ENCODE measurements around the gene WDPCP. TPM values are rescaled to one million over a fixed set of nuclear protein-coding genes. Genes with fewer than 3 reads are reported as not detected.

WDPCP gene
- total and polyA plus RNA-seq, 2 of the 8 experiments (the other 6 are each of a cell fraction or from before 2014, with no cell fraction given), result 9.3 to 25.8 TPM

GRCh38 chr2:63553049-63553448 is 35.2 kb downstream of the WDPCP start:
- H3K27me3 ChIP-seq (replicated peaks in 1 of 4; ENCODE audit: control insufficient read depth in 3 of 4, extremely low read depth in 1 of 4, insufficient read depth in 3 of 4, low read length in 3 of 4), result no peaks in the 10 kb centered on the region
- no peak overlapping the region for H2BK120ac ChIP-seq (replicated peaks; ENCODE audit: low read depth, low read length)
- WGBS, 2 experiments (ENCODE audit: extremely low coverage in 1 of 2, insufficient coverage in 1 of 2, insufficient read length in 1 of 2, insufficient replicate concordance in 2 of 2, low coverage in 1 of 2, low lambda C conversion rate in 2 of 2, missing lambda C conversion rate in 1 of 2), result 89% methylated on average over 4 of the region's 4 CpGs; no CpG with 5 or more reads in 1 of the 2 experiments
- H2BK15ac ChIP-seq (ENCODE audit: low read length), result no peak overlapping the region
- no peak overlapping the region for H2AK5ac ChIP-seq (ENCODE audit: low read depth, low read length)
- no peak overlapping the region for H2AFZ ChIP-seq (ENCODE audit: low read length)
- no peak overlapping the region for H3K4me3 ChIP-seq (ENCODE audit: extremely low read depth in 1 of 4, insufficient read depth in 2 of 4, low read depth in 3 of 4, low read length in 4 of 4)
- no peak overlapping the region for H2BK20ac ChIP-seq (ENCODE audit: low read length)
- no peak for TF ChIP-seq RFX5 (IDR thresholded peaks at IDR 0.05; ENCODE audit: borderline replicate concordance, low read depth, low read length)
- no peak for TF ChIP-seq SIX5 (IDR thresholded peaks at IDR 0.05; ENCODE audit: low read depth, low read length)
- TF ChIP-seq HDAC6 (IDR thresholded peaks at IDR 0.05; ENCODE audit: low read depth, low read length), result no peak
- TF ChIP-seq SP2 (IDR thresholded peaks at IDR 0.05; ENCODE audit: low read length), result no peak
- TF ChIP-seq SUZ12 (IDR thresholded peaks at IDR 0.05; ENCODE audit: low read length), result no peak
- no peak for TF ChIP-seq EP300 (IDR thresholded peaks at IDR 0.05; ENCODE audit: borderline replicate concordance in 1 of 2, low read depth in 2 of 2, low read length in 2 of 2)
- TF ChIP-seq, protein P1, sequence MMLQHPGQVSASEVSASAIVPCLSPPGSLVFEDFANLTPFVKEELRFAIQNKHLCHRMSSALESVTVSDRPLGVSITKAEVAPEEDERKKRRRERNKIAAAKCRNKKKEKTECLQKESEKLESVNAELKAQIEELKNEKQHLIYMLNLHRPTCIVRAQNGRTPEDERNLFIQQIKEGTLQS (IDR thresholded peaks at IDR 0.05; ENCODE audit: insufficient read depth, low read depth, low read length), result no peak
- FAIRE-seq, result peak; percentile 19
- no peak overlapping the region for H3K23ac ChIP-seq (ENCODE audit: insufficient read length)
- H3K56ac ChIP-seq (replicated peaks; ENCODE audit: insufficient read length, low read depth, low read length), result no peak overlapping the region
- H3K18ac ChIP-seq (ENCODE audit: extremely low read depth, low read length), result no peak overlapping the region
- H3K4me1 ChIP-seq (replicated peaks in 1 of 4; ENCODE audit: control insufficient read depth in 3 of 4, insufficient read depth in 4 of 4, low read length in 3 of 4), result peaks cover 0 to 4% (median 0%) of the 10 kb centered on the region in 4 experiments; a peak in 1 of 7 replicates
- no peak overlapping the region for H4K91ac ChIP-seq (replicated peaks; ENCODE audit: insufficient read length, low read length)
- H3K14ac ChIP-seq (ENCODE audit: insufficient read length), result no peak overlapping the region
- H4K8ac ChIP-seq (ENCODE audit: extremely low read depth, insufficient read depth, low read length), result no peak overlapping the region
- no peak overlapping the region for H3K27ac ChIP-seq (ENCODE audit: low read depth, low read length)
- no peaks in the 10 kb centered on the region for H3K79me1 ChIP-seq (ENCODE audit: low read depth, low read length)
- no peak overlapping the region for H4K5ac ChIP-seq (ENCODE audit: insufficient read length, low read depth, low read length)
- H2BK5ac ChIP-seq (ENCODE audit: low read depth, low read length), result no peak overlapping the region
- no peaks in the 10 kb centered on the region; the same call in 1 of the 2 replicates for H3K23me2 ChIP-seq (ENCODE audit: low read depth, low read length)
- DNase-seq (ENCODE audit: low read depth in 1 of 2, low spot score in 2 of 2), result no peak
- no peaks in the 10 kb centered on the region for H4K20me1 ChIP-seq (replicated peaks in 1 of 2; ENCODE audit: control insufficient read depth in 1 of 2, insufficient read depth in 2 of 2, low read length in 2 of 2)
- H2BK12ac ChIP-seq (ENCODE audit: low read depth, low read length), result no peak overlapping the region
- no peak overlapping the region for H3K4me2 ChIP-seq (ENCODE audit: insufficient read depth in 1 of 2, low read depth in 2 of 2, low read length in 2 of 2)
- no peak overlapping the region for H3K4ac ChIP-seq (replicated peaks; ENCODE audit: insufficient read length, low read depth, low read length)
- POLR2A ChIA-PET (ENCODE audit: partially characterized antibody), result interaction anchor here (1.2 kb wide), 1 partner anchor 18 kb away, joined by 3 read pairs; no protein-coding TSS in a partner anchor
- H3K9ac ChIP-seq (replicated peaks in 1 of 4; ENCODE audit: extremely low read depth in 1 of 4, low read depth in 3 of 4, low read length in 3 of 4), result no peak overlapping the region
- H3K79me2 ChIP-seq (ENCODE audit: control insufficient read depth in 1 of 2, insufficient read depth in 2 of 2, low read length in 2 of 2), result peaks cover 0 to 42% of the 10 kb centered on the region in 2 experiments; a peak in 2 of 4 replicates
- peaks cover 2 to 4% of the 10 kb centered on the region in 2 experiments; a peak in 2 of 4 replicates for H3K9me3 ChIP-seq (ENCODE audit: insufficient read depth in 2 of 2, low read depth in 1 of 2, low read length in 1 of 2)
- H3K36me3 ChIP-seq (ENCODE audit: control insufficient read depth in 2 of 4, insufficient read depth in 4 of 4, low read length in 3 of 4), result peaks cover 0 to 2% (median 0%) of the 10 kb centered on the region in 4 experiments; a peak in 1 of 8 replicates
- CTCF ChIA-PET (ENCODE audit: partially characterized antibody), result no interaction called here
